Measurements from ENCODE around the gene SLC25A53.

Gene SLC25A53

GRCh38 chrX:104156630-104157529 is at the start of gene SLC25A53:
Gene SLC25A53 (minus strand): TSS chrX:104157009. CDS start chrX:104105257, 51,752 bp downstream.
- peak; percentile 77 for DNase-seq

- no peak for DNase-seq
Observed at GRCh38 chrX:104205548-104205947, 48.7 kb upstream of the SLC25A53 start.

GRCh38 chrX:104195489-104196084 is 38.8 kb upstream of the SLC25A53 start:
- no peak for DNase-seq

- DNase-seq: no peak
Observed at GRCh38 chrX:104195013-104195412, 38.2 kb upstream of the SLC25A53 start.

GRCh38 chrX:104193485-104193884 is 36.7 kb upstream of the SLC25A53 start:
- DNase-seq: no peak

- no peak for DNase-seq
Observed at GRCh38 chrX:104189837-104190236, 33.0 kb upstream of the SLC25A53 start.

- DNase-seq: no peak
Observed at GRCh38 chrX:104187931-104188330, 31.1 kb upstream of the SLC25A53 start.

GRCh38 chrX:104183685-104184084 is 26.9 kb upstream of the SLC25A53 start:
- DNase-seq: no peak

- DNase-seq: no peak
Observed at GRCh38 chrX:104173841-104174240, 17.0 kb upstream of the SLC25A53 start.

GRCh38 chrX:104172788-104173187 is 16.0 kb upstream of the SLC25A53 start:
- DNase-seq: no peak

GRCh38 chrX:104172121-104172520 is 15.3 kb upstream of the SLC25A53 start:
- no peak for DNase-seq

- no peak for DNase-seq
Observed at GRCh38 chrX:104168127-104168526, 11.3 kb upstream of the SLC25A53 start.

- no peak for DNase-seq
Observed at GRCh38 chrX:104166735-104167436, 10.1 kb upstream of the SLC25A53 start.

GRCh38 chrX:104165894-104166734 is 9.3 kb upstream of the SLC25A53 start, which contains the start of gene FAM199X:
Gene FAM199X (plus strand): TSS chrX:104166453. CDS start chrX:104166786, 333 bp downstream.
- DNase-seq: peak; percentile 82

GRCh38 chrX:104151037-104151436 is 5.8 kb downstream of the SLC25A53 start:
- DNase-seq: no peak

GRCh38 chrX:104141087-104141760 is 15.6 kb downstream of the SLC25A53 start:
- no peak for DNase-seq

GRCh38 chrX:104137496-104137895 is 19.3 kb downstream of the SLC25A53 start:
- no peak for DNase-seq

- DNase-seq: peak; percentile 28
Observed at GRCh38 chrX:104136241-104137019, 20.4 kb downstream of the SLC25A53 start.

- no peak for DNase-seq
Observed at GRCh38 chrX:104135677-104136076, 21.1 kb downstream of the SLC25A53 start.

- DNase-seq: no peak
Observed at GRCh38 chrX:104134583-104135261, 22.1 kb downstream of the SLC25A53 start.

All from stimulated activated CD4-positive, alpha-beta T cell treated with anti-CD3 and anti-CD28 coated beads, Interleukin-1b, Interleukin-23, amount 100 ng/mL, for 48 hours (primary cell).